GM18508 (cell line): ENCODE results near the gene SECTM1.
"Not testable (repeated sequence)": the region's sequence is repeated elsewhere in the genome, so short reads cannot be mapped to it uniquely, and the experiment has no call there.

Experiments
- ATAC-seq: cut with Tn5 transposase; IDR thresholded peaks from one replicate; pipeline ENCODE4 v1.9.1; 2021; ENCODE audit warnings: moderate number of reproducible peaks; ENCODE audit not compliant: insufficient read depth, unreplicated experiment

SECTM1 gene

DNA sequence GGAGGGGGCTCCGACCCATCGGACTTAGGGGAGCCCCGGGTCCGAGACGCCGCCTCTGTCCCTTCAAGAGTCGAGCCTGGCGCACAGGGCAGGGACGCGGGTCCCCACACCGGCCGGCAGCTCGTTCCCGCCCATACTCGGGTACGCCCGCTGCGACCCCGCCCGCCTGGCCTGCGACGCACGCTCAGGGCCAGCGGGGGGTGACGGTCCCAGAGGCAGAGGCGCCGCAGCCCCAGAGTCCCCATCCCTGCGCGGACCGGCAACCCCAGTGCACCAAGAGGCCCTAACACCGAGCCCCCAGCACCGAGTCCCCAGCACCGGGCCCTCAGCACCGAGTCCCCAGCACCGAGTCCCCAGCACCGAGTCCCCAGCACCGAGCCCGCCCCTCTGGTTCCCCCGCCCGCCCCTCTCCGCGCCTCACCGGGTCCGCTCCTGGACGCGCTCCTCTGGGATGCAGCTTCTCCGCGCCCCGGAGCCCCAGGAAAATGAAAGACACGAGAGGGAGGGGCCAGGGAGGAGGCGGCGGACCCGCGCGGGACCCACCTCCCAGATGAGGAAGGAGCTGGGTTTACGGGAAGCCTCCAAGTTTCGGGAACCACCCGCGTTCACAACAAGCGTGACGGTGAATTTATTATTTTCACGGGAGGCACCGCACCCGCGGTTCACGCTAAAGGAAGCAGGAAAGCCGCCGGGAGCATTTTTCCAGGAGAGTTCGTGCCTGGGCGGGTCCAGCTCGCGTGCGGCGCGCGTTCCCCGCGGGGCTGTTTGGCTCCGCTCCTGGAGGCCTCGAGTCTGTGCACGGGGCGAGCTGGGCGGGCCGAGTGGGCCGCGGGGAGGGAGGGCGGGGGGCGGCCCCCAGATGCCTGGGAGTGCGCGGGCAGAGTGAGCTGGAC, at the start of gene SECTM1:
Gene SECTM1, minus strand, starts transcription at position 488 of the 893 bp plus-strand sequence. CDS start 6,526 bp downstream, outside the sequence.
- no peak for ATAC-seq

DNA sequence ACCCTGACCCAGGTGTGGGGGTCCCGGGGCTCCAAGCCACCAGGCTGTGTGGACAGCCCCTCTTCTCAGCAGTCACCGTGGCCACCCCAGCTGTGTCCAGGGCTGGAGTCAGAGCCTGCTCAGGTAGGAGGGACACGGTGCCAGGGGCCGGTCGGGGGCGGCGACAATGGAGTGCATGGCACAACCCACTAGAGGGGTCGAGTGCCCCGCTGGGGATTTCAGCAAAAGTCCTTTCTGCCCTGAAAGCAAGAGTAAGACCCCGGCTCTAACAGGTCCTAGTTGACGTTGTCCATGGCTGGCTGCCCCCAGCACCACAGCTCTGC, 49.3 kb upstream of the SECTM1 start:
- no peak for ATAC-seq

DNA sequence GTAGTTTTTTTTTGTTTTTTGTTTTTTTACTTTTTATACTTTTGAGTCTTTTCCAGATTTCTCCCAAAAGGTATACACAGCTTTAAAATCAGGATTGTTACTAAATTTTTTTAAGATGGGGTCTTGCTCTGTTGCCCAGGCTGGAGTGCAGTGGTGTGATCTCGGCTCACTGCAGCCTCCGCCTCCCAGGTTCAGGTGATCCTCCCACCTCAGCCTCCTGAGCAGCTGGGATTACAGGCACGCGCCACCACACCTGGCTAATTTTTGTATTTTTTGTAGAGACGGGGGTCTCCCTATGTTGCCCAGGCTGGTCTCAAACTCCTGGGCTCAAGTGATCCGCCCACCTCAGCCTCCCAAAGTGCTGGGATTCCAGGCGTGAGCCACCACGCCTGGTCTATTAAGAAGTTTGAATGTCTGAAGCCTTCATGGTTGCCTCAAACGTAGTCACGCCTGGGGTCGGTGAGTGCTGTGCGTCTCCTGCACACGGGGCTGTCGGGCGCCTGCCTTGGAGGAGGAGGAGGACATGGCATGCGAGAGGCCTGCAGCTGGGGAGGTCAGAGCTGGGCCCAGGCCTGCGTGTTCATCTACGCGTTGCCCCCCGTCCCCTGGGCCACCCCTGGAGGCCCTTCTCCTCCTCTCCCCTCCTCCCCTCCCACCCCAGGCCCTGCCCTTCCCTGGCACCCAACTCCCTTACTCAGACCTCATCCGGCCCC, 48.8 kb upstream of the SECTM1 start:
- ATAC-seq: not testable (repeated sequence)

DNA sequence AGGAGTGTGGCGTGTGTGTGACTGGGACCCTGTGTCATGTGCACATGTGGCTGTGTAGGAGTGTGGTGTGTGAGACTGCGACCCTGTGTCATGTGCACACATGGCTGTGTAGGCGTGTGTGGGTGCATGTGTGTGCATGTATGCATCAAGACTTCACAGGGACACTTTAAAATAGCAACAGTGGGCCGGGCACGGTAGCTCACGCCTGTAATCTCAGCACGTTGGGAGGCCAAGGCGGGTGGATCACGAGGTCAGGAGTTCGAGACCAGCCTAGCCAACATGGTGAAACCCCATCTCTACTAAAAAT, 48.1 kb upstream of the SECTM1 start:
- ATAC-seq: not testable (repeated sequence)

DNA sequence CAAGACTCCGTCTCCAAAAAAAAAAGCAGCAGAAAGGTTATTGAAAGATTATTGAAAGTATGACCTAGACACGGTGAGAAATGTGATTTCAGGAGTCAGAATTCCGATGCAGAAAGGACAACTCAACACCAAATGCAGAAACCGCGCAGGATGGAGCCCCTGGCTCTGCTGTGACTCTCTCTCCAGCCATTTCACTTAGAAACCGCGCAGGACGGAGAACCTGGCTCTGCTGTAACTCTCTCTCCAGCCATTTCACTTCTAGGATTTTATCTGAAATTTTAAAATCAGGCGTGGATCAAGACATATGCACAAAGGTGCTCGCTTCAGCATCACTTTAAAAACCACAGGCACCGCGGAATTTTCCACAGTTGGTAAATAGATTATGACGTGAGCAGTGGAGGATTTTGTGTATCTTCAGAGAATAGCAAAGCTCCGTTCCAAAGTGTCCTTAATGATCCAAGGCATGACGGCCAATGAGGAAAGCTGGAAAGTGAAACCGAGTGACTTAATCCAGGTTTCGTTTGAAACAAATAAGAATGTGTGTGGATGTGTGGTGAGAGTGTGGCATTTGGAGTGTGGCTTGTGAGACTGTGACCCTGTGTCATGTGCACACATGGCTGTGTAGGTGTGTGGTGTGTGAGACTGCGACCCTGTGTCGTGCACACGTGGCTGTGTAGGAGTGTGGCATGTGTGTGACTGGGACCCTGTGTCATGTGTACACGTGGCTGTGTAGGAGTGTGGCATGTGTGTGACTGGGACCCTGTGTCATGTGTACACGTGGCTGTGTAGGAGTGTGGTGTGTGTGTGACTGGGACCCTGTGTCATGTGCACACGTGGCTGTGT, 47.5 kb upstream of the SECTM1 start:
- no peak for ATAC-seq

- ATAC-seq: no peak
These were observed 45.1 kb upstream of the SECTM1 start for GRCh38 chr17:82378741-82379021.

GRCh38 chr17:82377924-82378740, 44.6 kb upstream of the SECTM1 start:
- ATAC-seq: no peak

- ATAC-seq: not testable (repeated sequence)
These were observed 43.7 kb upstream of the SECTM1 start for GRCh38 chr17:82377294-82377693.

DNA sequence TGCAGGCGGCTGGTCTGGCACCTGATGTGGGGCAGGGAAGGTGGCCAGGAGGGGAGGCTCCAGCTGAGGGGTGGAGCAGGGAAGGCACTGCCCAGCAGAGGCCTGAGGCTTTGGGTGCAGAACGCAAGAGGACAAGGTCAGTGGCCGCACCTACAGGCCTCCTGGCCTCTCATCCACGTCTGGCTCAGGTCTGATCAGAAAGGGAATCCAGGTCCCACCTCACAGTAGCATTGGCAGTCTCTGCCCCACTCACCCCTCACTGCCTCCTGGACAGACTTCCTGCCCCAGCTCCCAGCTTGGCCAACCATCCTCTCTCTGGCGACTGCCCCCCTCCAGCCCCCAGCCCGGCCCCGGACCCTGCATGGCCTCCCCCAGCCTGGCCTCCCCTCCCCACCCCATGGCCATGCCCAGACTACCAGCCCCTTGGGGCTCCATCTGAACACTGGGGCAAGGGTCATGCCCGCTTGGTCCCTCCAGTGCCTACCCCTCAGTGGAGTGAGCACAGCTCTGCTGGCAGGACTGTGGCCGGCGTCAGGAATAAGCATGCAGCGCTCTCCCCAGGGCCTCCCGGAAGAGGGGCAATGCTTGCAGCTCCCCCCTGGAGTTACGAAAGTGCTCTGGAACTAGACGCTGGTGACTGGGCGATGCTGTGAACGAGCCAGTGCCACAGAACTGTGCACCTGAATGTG, 42.6 kb upstream of the SECTM1 start:
- ATAC-seq: no peak

DNA sequence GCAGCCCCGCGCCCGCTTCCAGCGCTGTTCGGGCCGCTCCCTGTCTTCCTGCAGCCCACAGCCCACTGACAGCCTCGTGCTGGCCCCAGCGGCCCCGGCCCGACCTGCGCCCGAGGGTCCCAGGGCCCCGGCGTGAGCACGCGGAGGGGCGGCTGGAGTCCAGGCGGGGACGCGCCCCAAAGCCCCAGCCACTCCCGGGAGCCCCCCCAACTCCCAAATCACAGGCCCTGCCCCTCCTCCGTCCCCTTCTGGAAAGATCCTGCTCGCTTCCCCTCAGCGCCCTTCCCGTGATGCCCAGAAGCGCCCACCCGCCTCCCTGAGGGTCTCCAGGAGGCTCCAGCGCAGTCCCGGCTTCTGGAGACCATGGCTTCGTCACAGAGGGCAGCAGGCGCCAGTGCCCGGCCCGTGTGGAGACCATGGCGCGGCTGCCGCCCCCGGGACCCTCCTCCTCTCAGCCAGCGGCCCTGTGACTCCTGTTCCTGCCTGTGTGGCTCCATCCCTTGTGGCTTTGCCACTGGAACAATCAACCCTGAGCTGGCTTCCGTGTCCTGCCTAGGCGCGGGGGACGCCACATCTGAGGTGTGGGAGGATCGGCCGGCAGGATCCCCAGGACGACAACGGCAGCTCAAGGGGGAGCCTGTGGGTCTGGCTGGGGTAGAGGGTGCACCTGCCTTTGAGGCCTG, 41.9 kb upstream of the SECTM1 start:
- ATAC-seq: no peak

DNA sequence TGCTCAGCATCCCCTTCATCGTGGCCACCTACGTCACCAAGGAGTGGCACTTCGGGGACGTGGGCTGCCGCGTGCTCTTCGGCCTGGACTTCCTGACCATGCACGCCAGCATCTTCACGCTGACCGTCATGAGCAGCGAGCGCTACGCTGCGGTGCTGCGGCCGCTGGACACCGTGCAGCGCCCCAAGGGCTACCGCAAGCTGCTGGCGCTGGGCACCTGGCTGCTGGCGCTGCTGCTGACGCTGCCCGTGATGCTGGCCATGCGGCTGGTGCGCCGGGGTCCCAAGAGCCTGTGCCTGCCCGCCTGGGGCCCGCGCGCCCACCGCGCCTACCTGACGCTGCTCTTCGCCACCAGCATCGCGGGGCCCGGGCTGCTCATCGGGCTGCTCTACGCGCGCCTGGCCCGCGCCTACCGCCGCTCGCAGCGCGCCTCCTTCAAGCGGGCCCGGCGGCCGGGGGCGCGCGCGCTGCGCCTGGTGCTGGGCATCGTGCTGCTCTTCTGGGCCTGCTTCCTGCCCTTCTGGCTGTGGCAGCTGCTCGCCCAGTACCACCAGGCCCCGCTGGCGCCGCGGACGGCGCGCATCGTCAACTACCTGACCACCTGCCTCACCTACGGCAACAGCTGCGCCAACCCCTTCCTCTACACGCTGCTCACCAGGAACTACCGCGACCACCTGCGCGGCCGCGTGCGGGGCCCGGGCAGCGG, 41.2 kb upstream of the SECTM1 start:
- no peak for ATAC-seq

DNA sequence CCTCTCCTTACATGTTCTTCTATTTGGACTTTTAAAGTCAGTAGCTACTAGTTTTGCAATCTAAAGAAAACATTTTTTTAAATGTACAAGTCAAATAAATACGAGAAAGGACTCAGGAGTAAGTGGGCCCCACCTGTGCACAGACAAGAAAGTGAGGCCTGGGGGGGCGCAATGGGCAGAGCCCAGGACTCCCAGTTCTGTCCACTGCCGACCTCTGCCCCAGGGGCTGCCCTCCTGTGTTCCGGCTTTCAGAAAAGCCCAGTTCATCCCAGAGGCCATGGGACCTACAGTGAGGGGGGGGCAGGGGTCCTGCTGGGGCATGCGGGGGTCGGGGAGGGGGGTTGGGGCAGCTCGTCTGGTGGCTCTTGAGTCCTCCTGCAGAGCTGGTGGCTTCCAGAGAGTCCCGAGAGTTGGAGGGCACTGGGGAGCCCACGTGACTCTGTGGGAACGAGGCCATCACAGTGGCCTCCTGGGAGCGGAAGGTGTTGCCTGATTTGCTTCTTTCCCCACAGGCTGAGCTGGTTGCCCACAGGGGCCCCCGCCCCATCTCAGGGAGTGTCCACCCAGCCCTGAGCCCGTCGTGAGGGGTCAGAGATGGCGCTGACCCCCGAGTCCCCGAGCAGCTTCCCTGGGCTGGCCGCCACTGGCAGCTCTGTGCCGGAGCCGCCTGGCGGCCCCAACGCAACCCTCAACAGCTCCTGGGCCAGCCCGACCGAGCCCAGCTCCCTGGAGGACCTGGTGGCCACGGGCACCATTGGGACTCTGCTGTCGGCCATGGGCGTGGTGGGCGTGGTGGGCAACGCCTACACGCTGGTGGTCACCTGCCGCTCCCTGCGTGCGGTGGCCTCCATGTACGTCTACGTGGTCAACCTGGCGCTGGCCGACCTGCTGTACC, 40.4 kb upstream of the SECTM1 start:
- no peak for ATAC-seq

DNA sequence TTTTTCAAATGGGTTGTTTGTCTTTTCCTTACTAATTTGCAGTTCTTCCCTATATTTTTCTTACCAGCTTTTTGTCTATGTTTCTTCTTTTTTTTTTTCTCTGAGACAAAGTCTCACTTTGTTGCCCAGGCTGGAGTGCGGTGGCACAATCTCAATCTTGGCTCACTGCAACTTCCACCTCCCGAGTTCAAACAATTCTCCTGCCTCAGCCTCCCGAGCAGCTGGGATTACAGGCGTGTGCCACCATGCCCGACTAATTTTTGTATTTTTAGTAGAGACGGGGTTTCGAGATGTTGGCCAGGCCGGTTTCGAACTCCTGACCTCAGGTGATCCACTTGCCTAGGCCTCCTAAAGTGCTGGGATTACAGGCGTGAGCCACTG, 39.5 kb upstream of the SECTM1 start:
- not testable (repeated sequence) for ATAC-seq

GRCh38 chr17:82372249-82373071, 38.9 kb upstream of the SECTM1 start:
- ATAC-seq: no peak

DNA sequence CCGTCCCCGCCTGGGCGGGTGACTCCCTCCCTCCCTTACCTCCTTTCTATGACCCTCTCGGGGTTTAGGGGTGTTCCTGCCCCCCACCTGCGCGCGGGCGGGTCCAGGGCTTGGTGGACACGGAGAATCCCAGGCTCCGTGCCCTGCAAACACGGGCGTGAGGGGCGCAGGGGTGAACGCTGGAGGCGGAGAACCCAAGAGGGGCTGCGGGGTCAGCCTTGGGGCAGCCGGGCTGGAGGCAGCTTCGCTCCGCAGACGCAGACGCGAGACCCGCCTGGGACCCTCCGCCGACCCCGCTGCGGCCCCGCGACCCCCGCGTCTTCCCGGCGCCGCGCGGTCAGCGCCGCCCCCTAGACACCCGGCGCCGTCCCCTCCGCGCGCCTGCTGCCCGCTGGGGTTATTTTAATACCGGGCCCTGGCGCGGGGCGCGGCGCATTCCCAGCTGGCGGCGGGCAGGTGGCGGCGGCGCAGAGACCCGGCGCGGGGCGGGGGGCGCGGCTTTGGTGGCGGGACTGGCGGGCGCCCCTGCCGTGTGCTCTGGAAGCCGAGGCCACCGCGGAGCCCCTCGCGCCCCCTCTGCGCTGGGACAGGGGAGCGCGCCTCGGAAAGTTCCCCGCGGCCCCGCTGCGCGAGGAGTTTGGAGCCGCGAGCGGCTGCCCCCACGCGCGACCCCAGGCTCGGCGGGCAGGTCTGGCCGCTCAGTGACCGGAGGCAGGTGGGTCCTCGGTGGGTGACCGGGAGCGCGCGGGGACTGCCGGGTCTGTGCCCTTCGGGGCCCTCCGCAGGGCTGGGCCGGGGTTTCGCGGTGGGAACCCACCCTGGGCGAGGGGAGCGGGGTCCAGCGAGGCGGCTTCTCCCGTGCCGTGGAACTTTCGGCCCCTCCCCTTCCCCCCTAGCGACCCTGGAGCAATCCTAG, 38.0 kb upstream of the SECTM1 start, which contains the start of gene UTS2R:
Gene UTS2R, plus strand, starts transcription at position 433 of the 916 bp plus-strand sequence. CDS start 2,560 bp downstream, outside the sequence.
- ATAC-seq: no peak
